Measurements from ENCODE around the gene DDN.

Gene DDN

DNA sequence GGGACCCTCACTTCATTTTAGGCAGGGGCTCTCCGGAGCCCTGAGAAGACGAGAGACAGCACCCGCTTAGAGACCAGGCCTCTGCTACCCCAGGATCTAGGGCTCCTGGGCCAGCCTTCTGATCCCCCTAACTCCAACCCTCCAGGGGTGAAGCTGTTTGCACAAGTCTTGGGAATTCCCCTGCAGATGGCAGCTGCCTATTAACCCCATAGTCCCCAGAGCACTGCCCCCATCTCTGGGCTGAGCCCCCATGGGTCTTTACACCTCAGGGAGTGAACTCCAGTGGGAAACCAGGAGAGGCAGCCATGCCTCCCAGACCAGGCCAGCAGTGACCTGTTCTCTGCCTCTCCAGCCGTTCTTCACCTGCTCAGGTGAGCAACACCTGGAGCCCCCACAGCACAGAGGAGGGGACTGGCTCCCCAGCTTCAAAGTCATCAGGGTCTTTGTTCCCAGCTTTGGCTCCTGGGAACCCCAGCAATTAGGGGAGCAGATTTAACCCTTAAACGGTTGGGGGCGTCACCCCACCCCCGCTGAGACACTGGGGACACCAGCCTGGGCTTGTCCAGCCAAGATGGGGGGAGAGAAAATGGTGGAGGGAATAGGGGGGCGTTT, 29.9 kb downstream of the DDN start:
- no CpG with 5 or more reads among the region's 8 CpGs for WGBS (ENCODE audit: extremely low coverage, insufficient coverage, insufficient read length)
- H2AK5ac ChIP-seq (ENCODE audit: low read length): no peak overlapping the region
- DNase-seq: no peak
- H4K91ac ChIP-seq (ENCODE audit: low read depth, low read length): no peak overlapping the region
- no peak overlapping the region for H2BK120ac ChIP-seq (ENCODE audit: insufficient read depth, low read length, poor library complexity)
- H3K18ac ChIP-seq (ENCODE audit: low read length): no peak overlapping the region
- H3K27ac ChIP-seq (ENCODE audit: low read depth, low read length): no peak overlapping the region
- H3K36me3 ChIP-seq (ENCODE audit: control insufficient read depth in 1 of 2, insufficient read depth in 2 of 2, low read length in 2 of 2): no peaks in the 10 kb centered on the region
- H4K8ac ChIP-seq (ENCODE audit: low read depth, low read length): no peak overlapping the region
- no peak overlapping the region for H3K9ac ChIP-seq (ENCODE audit: low read length)
- H3K4ac ChIP-seq (ENCODE audit: low read depth, low read length): no peak overlapping the region
- H3K23ac ChIP-seq (ENCODE audit: low read length): no peak overlapping the region
- H3K4me3 ChIP-seq (ENCODE audit: low read depth, low read length): no peak overlapping the region
- no peak overlapping the region for H3K14ac ChIP-seq (ENCODE audit: low read length)
- H3K4me2 ChIP-seq (ENCODE audit: low read length): no peak overlapping the region
- peaks cover 5 to 16% of the 10 kb centered on the region in 2 experiments for H3K4me1 ChIP-seq (ENCODE audit: control insufficient read depth in 1 of 2, insufficient read depth in 2 of 2, low read length in 2 of 2)
- H2BK12ac ChIP-seq (ENCODE audit: low read length): no peak overlapping the region
- H3K27me3 ChIP-seq (ENCODE audit: insufficient read depth, low read length): peaks cover 47% of the 10 kb centered on the region
- no peaks in the 10 kb centered on the region for H3K79me1 ChIP-seq (ENCODE audit: low read length)
- no peak overlapping the region for H2AFZ ChIP-seq (ENCODE audit: insufficient read depth, low read length, poor library complexity)
- no peaks in the 10 kb centered on the region for H3K79me2 ChIP-seq (ENCODE audit: control insufficient read depth, insufficient read depth, low read length, poor library complexity)
- peaks cover 3% of the 10 kb centered on the region for H3K9me3 ChIP-seq (ENCODE audit: insufficient read depth, low read depth, low read length)
- H4K12ac ChIP-seq (ENCODE audit: low read depth, low read length): no peak overlapping the region
- H2BK5ac ChIP-seq (ENCODE audit: low read depth, low read length, poor library complexity): no peak overlapping the region

DNA sequence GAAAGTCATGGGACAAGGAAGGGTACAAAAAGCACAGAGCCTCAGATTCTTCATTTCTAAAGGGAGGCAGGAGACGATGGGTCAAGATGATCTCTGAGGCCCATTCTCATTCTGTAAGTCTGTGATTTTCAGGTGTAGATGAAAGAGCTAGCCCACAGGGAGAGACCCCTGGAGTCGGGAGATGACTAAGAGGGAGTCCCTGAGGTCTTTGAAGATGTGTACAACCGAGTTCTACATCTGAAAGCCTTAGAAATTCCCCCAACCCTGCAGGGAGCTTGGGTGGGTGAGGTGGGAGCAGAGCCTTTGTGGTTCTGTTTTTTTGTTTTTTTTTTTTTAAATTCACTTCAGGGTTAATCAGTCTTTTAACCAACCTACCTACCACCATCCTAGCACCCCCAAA, 30.7 kb downstream of the DDN start:
- H3K4me2 ChIP-seq (ENCODE audit: low read length): no peak overlapping the region
- no peak overlapping the region for H3K4ac ChIP-seq (ENCODE audit: low read depth, low read length)
- no peak overlapping the region for H3K14ac ChIP-seq (ENCODE audit: low read length)
- no peaks in the 10 kb centered on the region for H3K79me2 ChIP-seq (ENCODE audit: control insufficient read depth, insufficient read depth, low read length, poor library complexity)
- no peak overlapping the region for H3K27ac ChIP-seq (ENCODE audit: low read depth, low read length)
- no peak overlapping the region for H4K91ac ChIP-seq (ENCODE audit: low read depth, low read length)
- WGBS (ENCODE audit: extremely low coverage, insufficient coverage, insufficient read length): no CpG with 5 or more reads among the region's 3 CpGs
- H4K12ac ChIP-seq (ENCODE audit: low read depth, low read length): no peak overlapping the region
- H3K9me3 ChIP-seq (ENCODE audit: insufficient read depth, low read depth, low read length): peaks cover 3% of the 10 kb centered on the region
- H3K27me3 ChIP-seq (ENCODE audit: insufficient read depth, low read length): peaks cover 41% of the 10 kb centered on the region
- no peak overlapping the region for H3K4me3 ChIP-seq (ENCODE audit: low read depth, low read length)
- H3K4me1 ChIP-seq (ENCODE audit: control insufficient read depth in 1 of 2, insufficient read depth in 2 of 2, low read length in 2 of 2): peaks cover 5 to 16% of the 10 kb centered on the region in 2 experiments
- DNase-seq: no peak
- H2BK12ac ChIP-seq (ENCODE audit: low read length): no peak overlapping the region
- no peak overlapping the region for H3K18ac ChIP-seq (ENCODE audit: low read length)
- no peak overlapping the region for H2AK5ac ChIP-seq (ENCODE audit: low read length)
- H2BK5ac ChIP-seq (ENCODE audit: low read depth, low read length, poor library complexity): no peak overlapping the region
- no peak overlapping the region for H2BK120ac ChIP-seq (ENCODE audit: insufficient read depth, low read length, poor library complexity)
- H3K36me3 ChIP-seq (ENCODE audit: control insufficient read depth in 1 of 2, insufficient read depth in 2 of 2, low read length in 2 of 2): no peaks in the 10 kb centered on the region
- H4K8ac ChIP-seq (ENCODE audit: low read depth, low read length): no peak overlapping the region
- no peaks in the 10 kb centered on the region for H3K79me1 ChIP-seq (ENCODE audit: low read length)
- no peak overlapping the region for H3K23ac ChIP-seq (ENCODE audit: low read length)
- no peak overlapping the region for H3K9ac ChIP-seq (ENCODE audit: low read length)
- H2AFZ ChIP-seq (ENCODE audit: insufficient read depth, low read length, poor library complexity): no peak overlapping the region

DNA sequence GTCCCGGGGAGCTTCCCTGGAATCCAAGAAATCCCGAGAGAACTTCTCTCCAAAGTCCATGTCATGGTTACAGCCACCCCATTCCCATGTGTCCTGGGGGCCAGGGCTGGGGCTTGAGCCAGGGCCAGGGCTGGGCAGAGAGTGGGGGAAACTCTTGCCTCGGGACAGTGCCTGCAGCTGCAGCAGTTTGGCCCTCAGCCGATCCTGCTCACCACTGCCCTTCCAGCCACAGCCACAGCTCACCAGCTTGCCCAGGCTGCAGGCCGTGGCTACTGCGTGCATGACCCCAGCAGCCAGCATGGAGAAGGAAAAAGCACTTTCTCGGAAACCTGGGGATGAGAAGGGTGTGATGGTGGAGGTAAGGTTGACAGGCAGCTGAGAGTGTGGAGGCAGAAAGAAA, 31.2 kb downstream of the DDN start:
- Histone ChIP-seq H4K12ac (ENCODE audit: low read depth, low read length) (no peak overlapping the region), H2AK5ac (ENCODE audit: low read length) (no peak overlapping the region), H2AFZ (ENCODE audit: insufficient read depth, low read length, poor library complexity) (no peak overlapping the region), H3K9ac (ENCODE audit: low read length) (no peak overlapping the region), H4K91ac (ENCODE audit: low read depth, low read length) (no peak overlapping the region), H2BK12ac (ENCODE audit: low read length) (no peak overlapping the region), H3K23ac (ENCODE audit: low read length) (no peak overlapping the region), H3K14ac (ENCODE audit: low read length) (no peak overlapping the region), H3K27ac (ENCODE audit: low read depth, low read length) (no peak overlapping the region), H3K9me3 (ENCODE audit: insufficient read depth, low read depth, low read length) (peaks cover 3% of the 10 kb centered on the region), H3K4me1 (ENCODE audit: control insufficient read depth in 1 of 2, insufficient read depth in 2 of 2, low read length in 2 of 2) (peaks cover 5 to 16% of the 10 kb centered on the region in 2 experiments), H3K4ac (ENCODE audit: low read depth, low read length) (no peak overlapping the region), H3K18ac (ENCODE audit: low read length) (no peak overlapping the region), H2BK120ac (ENCODE audit: insufficient read depth, low read length, poor library complexity) (no peak overlapping the region), H2BK5ac (ENCODE audit: low read depth, low read length, poor library complexity) (no peak overlapping the region), H4K8ac (ENCODE audit: low read depth, low read length) (no peak overlapping the region), H3K4me3 (ENCODE audit: low read depth, low read length) (no peak overlapping the region), H3K36me3 (ENCODE audit: control insufficient read depth in 1 of 2, insufficient read depth in 2 of 2, low read length in 2 of 2) (no peaks in the 10 kb centered on the region), H3K79me1 (ENCODE audit: low read length) (no peaks in the 10 kb centered on the region), H3K4me2 (ENCODE audit: low read length) (no peak overlapping the region), H3K79me2 (ENCODE audit: control insufficient read depth, insufficient read depth, low read length, poor library complexity) (no peaks in the 10 kb centered on the region), H3K27me3 (ENCODE audit: insufficient read depth, low read length) (peaks cover 37% of the 10 kb centered on the region)
- no CpG with 5 or more reads among the region's 7 CpGs for WGBS (ENCODE audit: extremely low coverage, insufficient coverage, insufficient read length)
- DNase-seq: no peak

DNA sequence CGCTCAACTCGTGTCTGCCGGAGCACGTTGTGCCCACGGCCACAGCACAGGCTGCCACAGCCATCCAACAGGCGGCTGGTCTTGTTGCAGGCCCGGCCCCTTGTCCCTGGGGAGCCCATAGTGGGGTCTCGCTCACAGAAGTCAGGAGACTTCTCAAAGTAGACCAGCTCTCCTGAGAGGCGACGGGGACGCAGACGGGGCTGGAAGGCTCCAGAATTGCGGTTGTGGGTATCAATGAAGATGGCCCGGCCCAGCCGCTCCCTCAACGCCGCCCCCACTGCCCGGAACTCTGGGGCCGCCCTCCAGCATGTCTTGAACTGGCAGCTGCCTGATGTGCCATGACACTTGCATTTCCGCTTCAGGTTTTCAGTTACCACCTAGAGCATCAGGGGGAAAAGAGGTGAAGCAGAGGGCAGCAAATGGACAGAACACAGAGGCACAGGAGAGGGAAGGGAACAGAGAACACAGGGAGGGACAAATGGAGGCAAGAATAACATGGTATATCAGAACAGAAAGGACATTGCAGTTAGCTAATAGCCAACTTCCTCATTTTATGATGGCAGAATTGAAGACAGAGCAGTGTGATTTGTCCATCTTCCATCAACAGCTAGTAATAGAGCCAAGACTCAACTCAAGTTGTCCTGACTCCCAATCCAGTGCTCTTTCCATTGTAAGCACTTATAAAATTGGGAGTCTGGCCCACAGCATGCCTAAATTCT, 32.8 kb downstream of the DDN start:
- H3K14ac ChIP-seq (ENCODE audit: low read length): no peak overlapping the region
- no peak overlapping the region for H3K18ac ChIP-seq (ENCODE audit: low read length)
- no peak overlapping the region for H4K91ac ChIP-seq (ENCODE audit: low read depth, low read length)
- H3K27ac ChIP-seq (ENCODE audit: low read depth, low read length): no peak overlapping the region
- H3K36me3 ChIP-seq (ENCODE audit: control insufficient read depth in 1 of 2, insufficient read depth in 2 of 2, low read length in 2 of 2): no peaks in the 10 kb centered on the region
- no peak overlapping the region for H3K4ac ChIP-seq (ENCODE audit: low read depth, low read length)
- peaks cover 23% of the 10 kb centered on the region for H3K27me3 ChIP-seq (ENCODE audit: insufficient read depth, low read length)
- no peak overlapping the region for H2AFZ ChIP-seq (ENCODE audit: insufficient read depth, low read length, poor library complexity)
- no CpG with 5 or more reads among the region's 20 CpGs for WGBS (ENCODE audit: extremely low coverage, insufficient coverage, insufficient read length)
- no peak overlapping the region for H3K4me3 ChIP-seq (ENCODE audit: low read depth, low read length)
- no peak for DNase-seq
- H3K4me1 ChIP-seq (ENCODE audit: control insufficient read depth in 1 of 2, insufficient read depth in 2 of 2, low read length in 2 of 2): peaks cover 5 to 10% of the 10 kb centered on the region in 2 experiments
- H4K12ac ChIP-seq (ENCODE audit: low read depth, low read length): no peak overlapping the region
- H3K79me1 ChIP-seq (ENCODE audit: low read length): no peaks in the 10 kb centered on the region
- no peak overlapping the region for H2BK120ac ChIP-seq (ENCODE audit: insufficient read depth, low read length, poor library complexity)
- H2BK5ac ChIP-seq (ENCODE audit: low read depth, low read length, poor library complexity): no peak overlapping the region
- no peak overlapping the region for H2AK5ac ChIP-seq (ENCODE audit: low read length)
- H3K23ac ChIP-seq (ENCODE audit: low read length): no peak overlapping the region
- peaks cover 3% of the 10 kb centered on the region for H3K9me3 ChIP-seq (ENCODE audit: insufficient read depth, low read depth, low read length)
- no peak overlapping the region for H2BK12ac ChIP-seq (ENCODE audit: low read length)
- H3K79me2 ChIP-seq (ENCODE audit: control insufficient read depth, insufficient read depth, low read length, poor library complexity): no peaks in the 10 kb centered on the region
- no peak overlapping the region for H3K4me2 ChIP-seq (ENCODE audit: low read length)
- no peak overlapping the region for H4K8ac ChIP-seq (ENCODE audit: low read depth, low read length)
- no peak overlapping the region for H3K9ac ChIP-seq (ENCODE audit: low read length)

Data from trophoblast cell (in vitro differentiated cells and primary cell).